ENCODE results near the gene CTIF. TPM values are rescaled to one million over a fixed set of nuclear protein-coding genes. Genes with fewer than 3 reads are reported as not detected.
A peak's percentile ranks its signal among the peaks of the same experiment; 100 is the strongest.

Gene CTIF
- total RNA-seq, 1 experiment from 2014 or later, result 3.7 TPM

DNA sequence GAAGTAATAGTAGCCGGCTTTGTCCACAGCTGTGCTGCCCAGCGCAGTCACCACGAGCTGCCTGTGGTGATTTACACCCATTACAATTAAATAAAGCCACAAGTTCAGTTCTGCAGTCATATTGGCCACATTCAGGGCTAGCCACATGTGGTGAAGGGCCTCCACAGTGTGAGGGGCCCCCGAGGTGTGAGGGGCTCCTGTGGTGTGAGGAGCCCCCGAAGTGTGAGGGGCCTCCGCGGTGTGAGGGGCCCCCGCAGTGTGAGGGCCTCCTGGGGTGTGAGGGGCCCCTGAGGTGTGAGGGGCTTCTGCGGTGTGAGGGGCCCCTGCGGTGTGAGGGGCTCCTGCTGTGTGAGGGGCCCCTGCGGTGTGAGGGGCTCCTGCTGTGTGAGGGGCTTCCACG, 191.2 kb downstream of the CTIF start:
- no peak for DNase-seq (ENCODE audit: low read depth, low spot score)
- in situ Hi-C loops (cut with HindIII; ENCODE audit: low pct_unique_long_range_greater_than_20kb, low sequenced_read_pairs), result no loop called here

GRCh38 chr18:48732767-48733424, 194.1 kb downstream of the CTIF start:
- in situ Hi-C loops (cut with HindIII; ENCODE audit: low pct_unique_long_range_greater_than_20kb, low sequenced_read_pairs), result no loop called here
- DNase-seq (ENCODE audit: low read depth, low spot score), result no peak

GRCh38 chr18:48733643-48734253, 194.9 kb downstream of the CTIF start:
- DNase-seq (ENCODE audit: low read depth, low spot score), result no peak
- in situ Hi-C loops (cut with HindIII; ENCODE audit: low pct_unique_long_range_greater_than_20kb, low sequenced_read_pairs), result no loop called here

DNA sequence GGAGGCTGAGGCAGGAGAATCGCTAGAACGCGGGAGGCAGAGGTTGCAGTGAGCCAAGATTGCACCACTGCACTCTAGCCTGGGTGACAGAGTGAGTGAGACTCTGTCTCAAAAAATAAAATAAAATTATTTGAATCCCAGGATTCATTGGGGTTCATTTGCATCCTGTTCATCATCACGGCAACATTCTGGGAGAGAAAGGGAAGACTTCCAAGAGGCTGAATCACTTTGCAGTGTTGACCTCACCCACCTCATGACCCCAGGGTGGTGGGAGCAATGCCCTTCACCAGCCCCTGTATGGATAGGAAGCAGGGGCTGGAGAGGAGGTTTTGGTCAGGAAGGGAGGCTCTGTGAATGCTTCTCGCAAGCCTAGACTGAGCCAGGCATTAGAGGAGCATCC, 195.6 kb downstream of the CTIF start:
- DNase-seq (ENCODE audit: low read depth, low spot score), result no peak
- in situ Hi-C loops (cut with HindIII; ENCODE audit: low pct_unique_long_range_greater_than_20kb, low sequenced_read_pairs), result no loop called here

DNA sequence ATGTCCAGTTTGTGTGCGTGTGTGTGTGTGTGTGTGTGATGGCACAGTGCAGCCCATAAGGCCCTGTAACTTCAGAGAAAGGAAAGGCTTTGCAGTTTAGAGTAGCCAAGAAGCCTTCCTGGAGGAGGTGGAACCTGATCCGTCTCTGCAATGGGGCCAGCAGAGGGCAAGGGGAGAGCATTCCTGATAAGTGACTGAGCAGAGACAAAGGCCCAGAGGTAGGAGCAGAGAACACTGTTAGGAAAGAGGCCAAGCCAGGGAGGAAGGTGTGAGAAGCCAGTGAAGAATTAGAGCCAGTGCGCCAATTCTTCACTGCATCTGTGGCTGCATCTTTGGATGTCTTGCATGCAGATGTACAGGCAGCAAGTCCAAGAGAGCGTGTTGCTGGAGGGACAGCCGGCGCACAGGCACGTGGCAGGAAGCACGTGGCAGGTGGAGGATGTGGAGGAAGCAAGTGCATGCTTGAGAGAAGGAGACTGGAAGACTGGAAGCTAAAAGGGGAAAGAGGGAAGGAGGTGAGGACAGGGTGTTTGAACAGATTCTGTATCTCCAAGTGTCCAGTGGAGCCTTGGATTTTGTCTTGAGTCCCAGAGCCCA, 196.3 kb downstream of the CTIF start:
- no peak for DNase-seq (ENCODE audit: low read depth, low spot score)
- in situ Hi-C loops (cut with HindIII; ENCODE audit: low pct_unique_long_range_greater_than_20kb, low sequenced_read_pairs), result no loop called here

GRCh38 chr18:48735681-48736255, 196.9 kb downstream of the CTIF start:
- in situ Hi-C loops (cut with HindIII; ENCODE audit: low pct_unique_long_range_greater_than_20kb, low sequenced_read_pairs), result no loop called here
- DNase-seq (ENCODE audit: low read depth, low spot score), result no peak

DNA sequence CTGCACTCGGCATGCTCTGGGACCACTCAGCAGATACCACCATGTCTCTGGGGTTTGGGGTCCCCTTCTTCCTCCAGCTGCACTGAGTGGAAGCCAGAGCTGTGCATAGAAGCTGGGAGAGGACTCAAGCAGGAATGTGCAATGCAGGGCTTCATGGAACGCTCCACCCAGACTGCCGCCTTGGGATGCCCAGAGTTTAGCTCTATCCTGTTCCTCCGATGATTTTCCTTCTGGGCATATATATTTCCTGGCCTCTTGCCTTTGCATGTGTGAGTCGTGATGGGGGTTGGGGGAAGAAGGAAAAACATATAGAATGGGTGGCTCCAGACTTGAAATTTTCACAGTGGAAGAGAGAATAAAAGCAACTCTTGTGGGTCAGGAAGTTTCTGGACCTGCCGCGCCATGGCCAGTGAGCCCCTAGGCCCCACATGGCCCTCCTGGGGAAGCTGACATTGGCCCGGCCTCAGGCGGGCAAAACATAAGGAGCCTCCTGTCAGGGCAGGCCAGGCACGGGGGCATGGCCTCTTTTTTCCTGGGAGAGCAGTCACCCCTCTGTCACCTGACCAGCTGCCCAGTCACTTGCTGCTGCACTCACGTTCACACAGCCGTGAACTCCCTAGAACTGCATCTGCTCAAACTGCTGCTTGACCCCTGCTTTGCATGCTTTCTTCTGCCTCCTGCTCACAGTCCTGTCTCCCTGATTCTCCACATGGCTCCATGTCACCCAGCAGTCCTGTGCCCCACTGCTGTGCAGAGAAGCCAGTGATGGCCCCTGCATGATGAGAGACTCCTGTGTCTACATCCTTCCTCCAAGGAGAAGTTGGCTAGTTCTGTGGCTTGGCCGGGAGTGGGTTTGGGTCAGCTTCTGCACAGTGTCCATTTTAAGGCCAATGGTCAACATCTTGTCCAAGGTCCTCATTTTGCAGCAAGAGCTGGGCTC, 197.8 kb downstream of the CTIF start:
- no peak for DNase-seq (ENCODE audit: low read depth, low spot score)
- in situ Hi-C loops (cut with HindIII; ENCODE audit: low pct_unique_long_range_greater_than_20kb, low sequenced_read_pairs), result no loop called here

- DNase-seq (ENCODE audit: low read depth, low spot score), result no peak
- in situ Hi-C loops (cut with HindIII; ENCODE audit: low pct_unique_long_range_greater_than_20kb, low sequenced_read_pairs), result no loop called here
Measured at GRCh38 chr18:48739266-48740067, 200.6 kb downstream of the CTIF start.

GRCh38 chr18:48740068-48740440, 201.2 kb downstream of the CTIF start:
- no peak for DNase-seq (ENCODE audit: low read depth, low spot score)
- in situ Hi-C loops (cut with HindIII; ENCODE audit: low pct_unique_long_range_greater_than_20kb, low sequenced_read_pairs), result no loop called here

DNA sequence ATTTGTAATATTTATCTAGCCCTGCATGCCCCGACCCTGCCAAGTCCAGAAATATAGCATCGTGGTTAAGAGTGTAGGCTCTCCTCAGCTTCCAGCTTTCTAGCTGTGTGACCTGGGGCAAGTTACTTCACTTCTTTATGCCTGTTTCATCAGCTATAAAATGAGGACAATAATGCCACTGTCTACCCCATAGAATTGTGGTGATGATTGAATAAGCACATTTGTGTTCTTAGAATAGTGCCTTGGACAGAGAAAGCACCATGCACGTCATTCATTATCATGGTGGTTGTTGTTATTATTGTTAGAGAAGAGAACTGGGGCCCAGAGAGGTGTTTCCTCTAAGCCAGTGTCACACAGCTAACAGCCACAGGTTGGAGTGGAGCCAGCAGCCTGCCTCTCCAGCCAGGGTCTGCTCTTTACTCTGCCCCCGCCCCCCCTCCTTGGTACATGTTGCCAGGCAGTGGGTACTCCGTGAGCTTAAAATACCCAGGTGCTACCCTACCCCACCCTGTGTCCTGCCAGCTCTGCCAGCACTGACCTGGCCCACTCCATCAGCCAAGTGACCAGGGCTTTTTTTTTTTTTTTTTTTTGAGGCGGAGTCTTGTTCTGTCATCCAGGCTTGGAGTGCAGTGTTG, 202.1 kb downstream of the CTIF start:
- in situ Hi-C loops (cut with HindIII; ENCODE audit: low pct_unique_long_range_greater_than_20kb, low sequenced_read_pairs), result no loop called here

GRCh38 chr18:48741866-48742265, 203.0 kb downstream of the CTIF start:
- in situ Hi-C loops (cut with HindIII; ENCODE audit: low pct_unique_long_range_greater_than_20kb, low sequenced_read_pairs), result no loop called here
- DNase-seq (ENCODE audit: low read depth, low spot score), result peak; percentile 52

More for the DNA sequence above, 202.1 kb downstream of the CTIF start:
- peak; percentile 98 for DNase-seq (ENCODE audit: low read depth, low spot score)

DNA sequence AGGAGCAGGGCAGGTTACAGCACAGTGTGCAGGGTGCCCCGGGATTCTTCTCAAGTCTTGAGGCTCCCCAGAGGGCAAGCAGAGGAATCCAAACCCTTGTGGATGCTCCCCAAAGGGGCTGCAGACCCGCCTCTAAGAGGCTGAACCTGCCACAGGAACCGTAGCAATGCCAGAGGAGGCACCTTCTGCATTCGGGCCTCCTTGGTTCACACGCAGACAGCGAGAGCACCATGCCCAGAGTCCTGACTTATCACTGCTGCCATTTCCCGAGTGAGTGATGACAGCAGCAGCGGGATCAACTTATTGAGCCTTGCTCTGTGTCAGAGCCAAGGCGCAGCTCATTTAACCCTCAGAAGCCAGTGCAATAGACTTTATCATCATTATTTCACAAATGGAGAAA, 203.5 kb downstream of the CTIF start:
- DNase-seq (ENCODE audit: low read depth, low spot score), result no peak
- in situ Hi-C loops (cut with HindIII; ENCODE audit: low pct_unique_long_range_greater_than_20kb, low sequenced_read_pairs), result no loop called here

GRCh38 chr18:48742706-48743475, 204.1 kb downstream of the CTIF start:
- in situ Hi-C loops (cut with HindIII; ENCODE audit: low pct_unique_long_range_greater_than_20kb, low sequenced_read_pairs), result no loop called here
- peak; percentile 92 for DNase-seq (ENCODE audit: low read depth, low spot score)

DNA sequence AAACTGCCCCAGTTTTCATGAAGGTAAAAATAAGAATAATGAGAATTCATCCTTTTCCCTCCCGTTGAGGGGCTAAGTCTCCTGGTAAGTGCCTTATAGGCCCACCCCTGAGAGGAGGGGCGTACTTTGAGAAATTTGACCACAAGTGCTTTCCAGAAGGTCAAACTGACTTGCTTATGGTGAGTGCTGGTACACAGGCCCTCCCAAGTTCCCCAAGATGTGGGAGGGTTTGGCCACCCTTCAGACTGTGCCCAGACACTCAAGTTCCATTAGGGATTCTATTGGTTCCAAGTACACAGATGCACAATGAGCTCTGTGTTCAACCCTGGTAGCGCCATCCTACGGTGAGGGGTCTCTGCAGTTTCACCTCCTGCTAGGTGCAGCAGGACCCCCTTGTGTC, 205.1 kb downstream of the CTIF start:
- DNase-seq (ENCODE audit: low read depth, low spot score), result no peak
- in situ Hi-C loops (cut with HindIII; ENCODE audit: low pct_unique_long_range_greater_than_20kb, low sequenced_read_pairs), result no loop called here

- no peak for DNase-seq (ENCODE audit: low read depth, low spot score)
- in situ Hi-C loops (cut with HindIII; ENCODE audit: low pct_unique_long_range_greater_than_20kb, low sequenced_read_pairs), result no loop called here
Measured at GRCh38 chr18:48745293-48745692, 206.5 kb downstream of the CTIF start.

- in situ Hi-C loops (cut with HindIII; ENCODE audit: low pct_unique_long_range_greater_than_20kb, low sequenced_read_pairs), result no loop called here
- peak; percentile 91 for DNase-seq (ENCODE audit: low read depth, low spot score)
Measured at GRCh38 chr18:48749768-48750167, 210.9 kb downstream of the CTIF start.
